ENCODE data around the gene SLC45A2. TPM values are rescaled to one million over a fixed set of nuclear protein-coding genes. Genes with fewer than 3 reads are reported as not detected.

SLC45A2 gene
- total RNA-seq, 3 donors from 2014 or later = 0.28 to 1.2 (median 1.0) TPM

DNA sequence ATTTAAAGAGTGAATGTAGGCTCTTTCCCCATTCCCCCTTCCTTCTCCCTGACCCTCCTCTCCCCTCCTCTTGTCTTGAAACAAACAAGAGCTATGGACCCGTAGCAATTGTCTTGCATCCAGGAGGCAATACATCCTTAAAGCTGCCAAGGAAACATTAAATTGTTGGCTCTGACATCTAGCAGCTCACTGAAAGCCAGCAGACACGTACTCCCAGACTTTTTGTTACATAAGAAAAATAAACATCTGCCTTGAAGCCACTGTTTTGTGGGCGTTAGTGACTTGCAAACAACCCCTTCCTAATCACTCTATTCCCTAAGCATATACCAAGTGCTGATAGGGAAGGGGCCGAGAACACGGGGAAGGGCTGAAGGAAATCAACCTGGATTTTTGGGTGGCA lies 8.6 kb downstream of the SLC45A2 start:
- no peaks in the 10 kb centered on the region for H3K36me3 ChIP-seq (ENCODE audit: low read depth)
- no peak overlapping the region for H3K4me3 ChIP-seq
- no peak for DNase-seq
- no peaks in the 10 kb centered on the region for H3K9me3 ChIP-seq
- no peak for ATAC-seq
- TF ChIP-seq, protein P1, sequence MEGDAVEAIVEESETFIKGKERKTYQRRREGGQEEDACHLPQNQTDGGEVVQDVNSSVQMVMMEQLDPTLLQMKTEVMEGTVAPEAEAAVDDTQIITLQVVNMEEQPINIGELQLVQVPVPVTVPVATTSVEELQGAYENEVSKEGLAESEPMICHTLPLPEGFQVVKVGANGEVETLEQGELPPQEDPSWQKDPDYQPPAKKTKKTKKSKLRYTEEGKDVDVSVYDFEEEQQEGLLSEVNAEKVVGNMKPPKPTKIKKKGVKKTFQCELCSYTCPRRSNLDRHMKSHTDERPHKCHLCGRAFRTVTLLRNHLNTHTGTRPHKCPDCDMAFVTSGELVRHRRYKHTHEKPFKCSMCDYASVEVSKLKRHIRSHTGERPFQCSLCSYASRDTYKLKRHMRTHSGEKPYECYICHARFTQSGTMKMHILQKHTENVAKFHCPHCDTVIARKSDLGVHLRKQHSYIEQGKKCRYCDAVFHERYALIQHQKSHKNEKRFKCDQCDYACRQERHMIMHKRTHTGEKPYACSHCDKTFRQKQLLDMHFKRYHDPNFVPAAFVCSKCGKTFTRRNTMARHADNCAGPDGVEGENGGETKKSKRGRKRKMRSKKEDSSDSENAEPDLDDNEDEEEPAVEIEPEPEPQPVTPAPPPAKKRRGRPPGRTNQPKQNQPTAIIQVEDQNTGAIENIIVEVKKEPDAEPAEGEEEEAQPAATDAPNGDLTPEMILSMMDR (IDR thresholded peaks at IDR 0.05) = no peak
- intact Hi-C loops (cut with DNase I, micrococcal nuclease) = no loop called here
- no peaks in the 10 kb centered on the region for H3K4me1 ChIP-seq (ENCODE audit: low read depth)

- Histone ChIP-seq H3K4me1 (ENCODE audit: low read depth) (no peaks in the 10 kb centered on the region), H3K36me3 (ENCODE audit: low read depth) (no peaks in the 10 kb centered on the region), H3K4me3 (no peak overlapping the region), H3K9me3 (no peaks in the 10 kb centered on the region)
- intact Hi-C loops (cut with DNase I, micrococcal nuclease) = no loop called here
- TF ChIP-seq, protein P1 (IDR thresholded peaks at IDR 0.05) = no peak
- ATAC-seq = no peak
- DNase-seq = no peak
Measured at GRCh38 chr5:33973271-33973670, 11.2 kb downstream of the SLC45A2 start.

GRCh38 chr5:33969572-33970452 lies 14.7 kb downstream of the SLC45A2 start:
- Histone ChIP-seq H3K9me3 (no peaks in the 10 kb centered on the region), H3K36me3 (ENCODE audit: low read depth) (no peaks in the 10 kb centered on the region), H3K4me3 (no peak overlapping the region), H3K4me1 (ENCODE audit: low read depth) (no peaks in the 10 kb centered on the region)
- TF ChIP-seq, protein P1 (IDR thresholded peaks at IDR 0.05) = no peak
- intact Hi-C loops (cut with DNase I, micrococcal nuclease) = no loop called here
- peak in 1 of 3 donors; percentile 4 for DNase-seq
- peak; percentile 52 for ATAC-seq

DNA sequence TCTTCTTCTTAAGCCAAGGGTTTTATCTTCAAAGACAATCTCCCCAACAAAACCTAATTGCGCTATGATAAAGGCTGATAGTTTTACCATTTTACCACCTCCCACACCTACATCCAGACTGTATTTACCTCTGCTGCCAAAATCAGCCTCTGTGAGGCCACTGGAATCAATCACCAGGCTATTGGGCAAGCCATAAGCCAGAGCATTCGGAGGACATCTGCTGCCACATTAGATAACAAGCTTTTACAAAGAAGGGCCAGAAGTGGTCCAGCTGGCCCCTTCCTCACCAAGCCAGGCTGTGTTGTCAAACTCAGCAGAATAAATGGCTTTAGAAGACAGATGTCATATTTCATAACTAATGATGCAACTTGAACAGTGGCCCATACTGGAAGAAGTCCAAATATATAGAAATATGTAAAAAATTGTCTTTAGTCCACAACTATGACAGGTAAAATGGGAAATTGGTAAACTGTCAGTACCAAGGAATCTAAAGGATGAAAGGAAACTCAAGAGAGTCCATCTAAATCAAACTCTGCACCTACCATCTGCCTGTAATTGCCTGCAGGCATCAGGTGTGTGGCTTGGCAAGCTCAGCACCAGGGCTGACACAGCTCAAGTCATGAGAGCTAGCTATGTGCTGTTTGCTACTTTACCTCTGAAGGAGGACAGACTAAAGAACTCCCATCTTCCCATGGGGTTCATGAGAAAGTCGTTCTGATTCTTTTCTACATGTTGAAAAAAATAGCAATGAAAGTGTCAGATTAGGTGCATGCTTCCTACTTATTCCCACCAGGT lies 16.1 kb downstream of the SLC45A2 start:
- no peaks in the 10 kb centered on the region for H3K9me3 ChIP-seq
- TF ChIP-seq, protein P1 (IDR thresholded peaks at IDR 0.05) = no peak
- no peaks in the 10 kb centered on the region for H3K4me1 ChIP-seq (ENCODE audit: low read depth)
- ATAC-seq = no peak
- intact Hi-C loops (cut with DNase I, micrococcal nuclease) = no loop called here
- no peaks in the 10 kb centered on the region for H3K36me3 ChIP-seq (ENCODE audit: low read depth)
- no peak for DNase-seq
- H3K4me3 ChIP-seq = no peak overlapping the region

GRCh38 chr5:33966805-33967204 lies 17.7 kb downstream of the SLC45A2 start:
- DNase-seq (no peak), ATAC-seq (no peak)
- H3K4me1 ChIP-seq (ENCODE audit: low read depth) = no peaks in the 10 kb centered on the region
- no peak overlapping the region for H3K4me3 ChIP-seq
- intact Hi-C loops (cut with DNase I, micrococcal nuclease) = no loop called here
- TF ChIP-seq, protein P1 (IDR thresholded peaks at IDR 0.05) = no peak
- no peaks in the 10 kb centered on the region for H3K36me3 ChIP-seq (ENCODE audit: low read depth)
- no peaks in the 10 kb centered on the region for H3K9me3 ChIP-seq
